ENCODE data around the gene KMT5C. TPM values are rescaled to one million over a fixed set of nuclear protein-coding genes. Genes with fewer than 3 reads are reported as not detected.
A peak's percentile ranks its signal among the peaks of the same experiment; 100 is the strongest.

KMT5C gene
- 10 to 100 TPM in 1 of 9 donors, 1 to 10 TPM in 8; 3.6 to 10.8 (median 7.2) TPM for total RNA-seq
- 1 to 10 TPM; 3.3 to 6.2 TPM for polyA plus RNA-seq
- long read RNA-seq, donor 1, partial matches to known transcripts = 0 of 2 reads
- long read RNA-seq, donor 1, other reads (novel, unspliced or antisense) = 2 of 2 reads
- long read RNA-seq, donor 2, partial matches to known transcripts = 0 of 1 reads
- long read RNA-seq, donor 2, other reads (novel, unspliced or antisense) = 1 of 1 reads
- long read RNA-seq, donor 3, partial matches to known transcripts = 0 of 1 reads
- long read RNA-seq, donor 3, other reads (novel, unspliced or antisense) = 1 of 1 reads

DNA sequence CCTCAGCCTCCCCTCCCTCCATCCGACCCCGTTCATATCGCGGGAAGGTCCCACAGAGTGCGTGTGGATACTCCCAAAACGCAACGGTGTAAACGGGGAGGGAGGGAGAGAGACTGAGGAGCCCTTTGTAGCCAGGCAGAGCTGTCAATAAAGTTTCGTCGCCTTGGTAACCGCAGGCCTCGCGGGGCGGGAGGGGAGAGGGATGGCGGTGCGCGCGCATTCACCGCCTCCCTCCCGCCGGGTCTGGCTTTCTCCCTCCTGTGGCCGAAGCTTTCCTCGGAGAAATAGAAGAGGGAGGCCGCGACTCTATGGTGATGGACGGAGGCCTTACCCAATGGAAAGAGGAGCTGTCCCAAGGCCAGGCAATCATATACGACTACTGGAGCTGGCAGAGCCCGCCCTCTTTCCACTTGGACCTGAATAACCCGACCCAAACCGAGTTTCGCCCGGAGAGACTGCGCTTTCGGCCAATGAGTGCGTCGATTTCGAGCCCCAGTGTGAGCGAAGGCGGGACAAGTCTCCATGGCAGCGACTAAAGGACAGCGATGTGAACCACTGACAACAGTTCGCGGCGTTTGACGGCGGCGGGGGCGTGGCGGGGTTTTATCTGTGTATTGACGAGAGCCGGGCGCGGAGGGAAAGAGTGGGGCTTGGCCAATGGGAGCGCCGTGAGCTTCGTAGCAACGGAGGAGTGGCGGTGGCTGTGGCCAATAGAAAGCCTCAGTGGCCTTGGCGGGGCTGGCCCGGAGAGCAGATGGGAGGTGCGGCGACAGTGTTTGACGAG is at the start of gene KMT5C:
KMT5C (plus strand) TSS at position 772 of the 784 bp plus-strand sequence. CDS start 2,061 bp downstream, outside the sequence.
- ATAC-seq = peak; percentile 93 to 97 (median 96)
- peaks cover 0 to 7% (median 0%) of the 10 kb centered on the region in 9 donors for H3K27me3 ChIP-seq
- peak; percentile 100 for DNase-seq
- H3K36me3 ChIP-seq = peaks cover 0 to 25% (median 11%) of the 10 kb centered on the region in 9 donors
- WGBS, 4 donors = 0 to 1% (median 0%) methylated on average over 44 to 63 of the region's 63 CpGs
- intact Hi-C loops (cut with DNase I) = loop anchor here in 4 of 10 donors (1.0 to 5.0 kb wide), 5 partner anchors 37 to 80 kb away; partner anchors contain the start of genes RPL28 (in 3 of the 4), PPP6R1 (in 2 of the 4), BRSK1 (in 1 of the 4) and HSPBP1 (in 1 of the 4)
- H3K4me1 ChIP-seq = peaks cover 0 to 29% (median 16%) of the 10 kb centered on the region in 12 donors
- peak within 1 kb of the TSS; percentile 75 to 94 (median 90) for H3K27ac ChIP-seq
- peak within 1 kb of the TSS; percentile 33 to 94 (median 72) for H3K4me3 ChIP-seq
- TF ChIP-seq, protein P1, sequence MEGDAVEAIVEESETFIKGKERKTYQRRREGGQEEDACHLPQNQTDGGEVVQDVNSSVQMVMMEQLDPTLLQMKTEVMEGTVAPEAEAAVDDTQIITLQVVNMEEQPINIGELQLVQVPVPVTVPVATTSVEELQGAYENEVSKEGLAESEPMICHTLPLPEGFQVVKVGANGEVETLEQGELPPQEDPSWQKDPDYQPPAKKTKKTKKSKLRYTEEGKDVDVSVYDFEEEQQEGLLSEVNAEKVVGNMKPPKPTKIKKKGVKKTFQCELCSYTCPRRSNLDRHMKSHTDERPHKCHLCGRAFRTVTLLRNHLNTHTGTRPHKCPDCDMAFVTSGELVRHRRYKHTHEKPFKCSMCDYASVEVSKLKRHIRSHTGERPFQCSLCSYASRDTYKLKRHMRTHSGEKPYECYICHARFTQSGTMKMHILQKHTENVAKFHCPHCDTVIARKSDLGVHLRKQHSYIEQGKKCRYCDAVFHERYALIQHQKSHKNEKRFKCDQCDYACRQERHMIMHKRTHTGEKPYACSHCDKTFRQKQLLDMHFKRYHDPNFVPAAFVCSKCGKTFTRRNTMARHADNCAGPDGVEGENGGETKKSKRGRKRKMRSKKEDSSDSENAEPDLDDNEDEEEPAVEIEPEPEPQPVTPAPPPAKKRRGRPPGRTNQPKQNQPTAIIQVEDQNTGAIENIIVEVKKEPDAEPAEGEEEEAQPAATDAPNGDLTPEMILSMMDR (IDR thresholded peaks at IDR 0.05) = peak in 11 of 12 donors; percentile 12 to 66 (median 35)
- peak in 1 of 2 donors; percentile 66 for TF ChIP-seq POLR2A (IDR thresholded peaks at IDR 0.05)
- H3K9me3 ChIP-seq = no peaks in the 10 kb centered on the region

DNA sequence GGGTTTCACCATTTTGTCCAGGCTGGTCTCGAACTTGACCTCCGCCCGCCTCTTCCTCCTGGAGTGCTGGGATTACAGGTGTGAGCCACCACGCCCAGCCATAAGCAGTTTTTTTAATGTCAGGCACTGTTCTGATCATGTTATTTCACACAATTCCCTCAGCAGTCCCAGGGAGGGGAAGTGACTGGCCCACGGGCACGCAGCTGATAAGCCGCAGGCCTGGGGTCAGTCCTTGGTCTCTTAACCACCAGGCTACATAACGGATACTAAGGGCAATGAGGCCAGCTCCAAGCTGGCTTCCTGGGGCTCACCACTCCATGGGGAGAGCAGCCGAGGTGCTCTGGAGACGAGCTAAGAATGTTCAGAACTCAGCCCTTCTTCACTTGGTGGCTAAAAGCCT is 42.4 kb upstream of the KMT5C start:
- DNase-seq (no peak), ATAC-seq (no peak)
- WGBS, 4 donors = 92 to 95% (median 93%) methylated on average over 9 to 10 of the region's 10 CpGs
- no peaks in the 10 kb centered on the region for H3K27me3 ChIP-seq
- peaks cover 0 to 10% (median 4%) of the 10 kb centered on the region in 12 donors for H3K4me1 ChIP-seq
- H3K36me3 ChIP-seq = peaks cover 0 to 22% (median 5%) of the 10 kb centered on the region in 9 donors
- no peak for TF ChIP-seq POLR2A (IDR thresholded peaks at IDR 0.05)
- TF ChIP-seq, protein P1 (IDR thresholded peaks at IDR 0.05) = no peak
- no peak overlapping the region for H3K4me3 ChIP-seq
- no peaks in the 10 kb centered on the region for H3K9me3 ChIP-seq
- intact Hi-C loops (cut with DNase I) = no loop called here
- no peak overlapping the region for H3K27ac ChIP-seq

DNA sequence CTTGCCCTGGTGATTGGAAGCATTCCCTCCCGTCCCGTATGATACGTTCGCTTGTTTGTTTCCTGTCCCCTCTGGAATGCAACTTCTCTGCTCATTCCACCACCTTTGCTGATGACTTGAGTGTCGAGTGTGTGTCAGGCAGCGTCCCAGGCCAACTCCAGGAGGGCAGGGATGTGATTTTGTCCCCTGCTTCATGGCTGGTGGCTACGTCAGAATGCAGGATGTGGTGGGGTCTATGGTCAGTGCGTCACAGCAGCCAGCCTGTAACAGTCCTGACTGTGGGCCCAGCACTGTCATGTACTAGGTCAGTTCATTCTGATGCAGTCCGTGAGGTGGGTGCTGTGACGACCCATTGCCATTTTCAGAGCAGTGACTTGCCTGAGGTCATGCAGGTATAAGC is 39.7 kb upstream of the KMT5C start:
- ATAC-seq (no peak), DNase-seq (no peak)
- no peaks in the 10 kb centered on the region for H3K9me3 ChIP-seq
- H3K4me1 ChIP-seq = peaks cover 0 to 10% (median 4%) of the 10 kb centered on the region in 12 donors
- TF ChIP-seq, protein P1 (IDR thresholded peaks at IDR 0.05) = no peak
- no peak for TF ChIP-seq POLR2A (IDR thresholded peaks at IDR 0.05)
- no peaks in the 10 kb centered on the region for H3K27me3 ChIP-seq
- no peak overlapping the region for H3K27ac ChIP-seq
- H3K4me3 ChIP-seq = no peak overlapping the region
- H3K36me3 ChIP-seq = peaks cover 0 to 29% (median 5%) of the 10 kb centered on the region in 9 donors
- intact Hi-C loops (cut with DNase I) = loop anchor here (2.0 to 10.0 kb wide), 8 partner anchors 37 to 202 kb away; partner anchors contain the start of genes TMEM238 (in 6 of the 10), KMT5C (in 3 of the 10), IL11 (in 2 of the 10) and RPL28 (in 2 of the 10)
- 91 to 95% (median 93%) methylated on average over 10 of the region's 10 CpGs for WGBS, 4 donors
